SK-N-SH treated with all-trans-retinoic acid at 6 μM for 48 hours (cell line): ENCODE measurements around the gene ROPN1L.

Experiments
- ATAC-seq: fragments of 200-7000 bp; cut with Tn5 transposase; 3 replicates; pipeline ENCODE4 v1.9.1; 2020; ENCODE audit warnings: mild to moderate bottlenecking, moderate library complexity
- ARNTL ChIP-seq: fragments of 450-650 bp; formaldehyde crosslinking; IDR thresholded peaks from 2 replicates; pipeline ENCODE4 v1.5.0; 2020; ENCODE audit warnings: low read depth, mild to moderate bottlenecking, moderate library complexity, borderline replicate concordance
- BACH2 ChIP-seq: fragments of 250-450 bp; sonication (Bioruptor Pico); IDR thresholded peaks from 2 replicates; pipeline ENCODE4 v1.9.0; 2021; ENCODE audit warnings: mild to moderate bottlenecking, borderline replicate concordance
- CSDC2 ChIP-seq: fragments of 250-450 bp; sonication (Bioruptor Pico); IDR thresholded peaks from 2 replicates; pipeline ENCODE4 v1.5.0; 2020; ENCODE audit warnings: mild to moderate bottlenecking, moderate library complexity
- CSRNP3 ChIP-seq: fragments of 250-450 bp; sonication (Bioruptor Pico); IDR thresholded peaks from 2 replicates; pipeline ENCODE4 v1.5.1; 2021; ENCODE audit warnings: mild to moderate bottlenecking, moderate library complexity
- ESRRG ChIP-seq: fragments of 250-450 bp; sonication (Bioruptor Pico); IDR thresholded peaks from 2 replicates; pipeline ENCODE4 v1.6.1; 2021; ENCODE audit warnings: mild to moderate bottlenecking
- GLIS3 ChIP-seq: fragments of 250-450 bp; sonication (Bioruptor Pico); IDR thresholded peaks from 2 replicates; pipeline ENCODE4 v1.5.0; 2020; ENCODE audit warnings: mild to moderate bottlenecking, moderate library complexity
- ISL1 ChIP-seq: fragments of 250-450 bp; sonication (Bioruptor Pico); IDR thresholded peaks from 2 replicates; pipeline ENCODE4 v2.1.2; 2022; ENCODE audit warnings: mild to moderate bottlenecking, moderate library complexity
- OSR1 ChIP-seq: fragments of 250-450 bp; sonication (Bioruptor Pico); IDR thresholded peaks from 2 replicates; pipeline ENCODE4 v1.8.0; 2022; ENCODE audit warnings: moderate library complexity, mild to moderate bottlenecking, inconsistent platforms
- PPARA ChIP-seq: fragments of 250-450 bp; sonication (Bioruptor Pico); IDR thresholded peaks from 2 replicates; pipeline ENCODE4 v1.5.0; 2020; ENCODE audit warnings: mild to moderate bottlenecking, borderline replicate concordance
- RARB ChIP-seq: fragments of 250-450 bp; sonication (Bioruptor Pico); IDR thresholded peaks from 2 replicates; pipeline ENCODE4 v1.8.0; 2021; ENCODE audit warnings: mild to moderate bottlenecking, moderate library complexity
- SNAI2 ChIP-seq: fragments of 250-450 bp; sonication (Bioruptor Pico); IDR thresholded peaks from 2 replicates; pipeline ENCODE4 v1.5.0; 2020; ENCODE audit warnings: mild to moderate bottlenecking, moderate library complexity
- TCF4 ChIP-seq: fragments of 250-450 bp; sonication (Bioruptor Pico); IDR thresholded peaks from 2 replicates; pipeline ENCODE4 v1.8.0; 2021; ENCODE audit warnings: mild to moderate bottlenecking, moderate library complexity, borderline replicate concordance
- TOX ChIP-seq: fragments of 250-450 bp; sonication (Bioruptor Pico); IDR thresholded peaks from 2 replicates; pipeline ENCODE4 v1.8.0; 2021; ENCODE audit warnings: mild to moderate bottlenecking, moderate library complexity, borderline replicate concordance
- ZC3H10 ChIP-seq: fragments of 250-450 bp; sonication (Bioruptor Pico); IDR thresholded peaks from 2 replicates; pipeline ENCODE4 v1.5.1; 2021; ENCODE audit warnings: mild to moderate bottlenecking, moderate library complexity
- ZFP3 ChIP-seq: fragments of 250-450 bp; sonication (Bioruptor Pico); IDR thresholded peaks from 2 replicates; pipeline ENCODE4 v1.5.0; 2020; ENCODE audit warnings: mild to moderate bottlenecking, moderate library complexity
- ZFP30 ChIP-seq: fragments of 450-650 bp; formaldehyde crosslinking; IDR thresholded peaks from 2 replicates; pipeline ENCODE4 v1.5.0; 2022; ENCODE audit warnings: mild to moderate bottlenecking, moderate library complexity
- ZNF565 ChIP-seq: fragments of 450-650 bp; formaldehyde crosslinking; conservative IDR thresholded peaks from 2 replicates; pipeline ENCODE4 v1.5.0; 2020; ENCODE audit warnings: low read depth, mild to moderate bottlenecking, moderate library complexity
- ZNF70 ChIP-seq: fragments of 450-650 bp; formaldehyde crosslinking; IDR thresholded peaks from 2 replicates; pipeline ENCODE4 v1.5.0; 2020; ENCODE audit warnings: mild to moderate bottlenecking, moderate library complexity
- ZNF8 ChIP-seq: fragments of 450-650 bp; formaldehyde crosslinking; IDR thresholded peaks from 2 replicates; pipeline ENCODE4 v1.5.0; 2020; ENCODE audit warnings: mild to moderate bottlenecking, moderate library complexity
- TF ChIP-seq, protein P1 (sequence below): fragments of 250-450 bp; sonication (Bioruptor Pico); IDR thresholded peaks from 2 replicates; pipeline ENCODE4 v1.5.1; 2020; ENCODE audit warnings: low read depth, mild to moderate bottlenecking, moderate library complexity
- TF ChIP-seq, protein P2 (sequence below): fragments of 250-450 bp; sonication (Bioruptor Pico); IDR thresholded peaks from 2 replicates; pipeline ENCODE4 v1.8.0; 2021; ENCODE audit warnings: low read depth, mild to moderate bottlenecking, moderate library complexity, borderline replicate concordance
- TF ChIP-seq, protein P3 (sequence below): fragments of 250-450 bp; sonication (Bioruptor Pico); IDR thresholded peaks from 2 replicates; pipeline ENCODE4 v1.8.0; 2020; ENCODE audit warnings: mild to moderate bottlenecking, moderate library complexity, borderline replicate concordance

Gene ROPN1L

DNA sequence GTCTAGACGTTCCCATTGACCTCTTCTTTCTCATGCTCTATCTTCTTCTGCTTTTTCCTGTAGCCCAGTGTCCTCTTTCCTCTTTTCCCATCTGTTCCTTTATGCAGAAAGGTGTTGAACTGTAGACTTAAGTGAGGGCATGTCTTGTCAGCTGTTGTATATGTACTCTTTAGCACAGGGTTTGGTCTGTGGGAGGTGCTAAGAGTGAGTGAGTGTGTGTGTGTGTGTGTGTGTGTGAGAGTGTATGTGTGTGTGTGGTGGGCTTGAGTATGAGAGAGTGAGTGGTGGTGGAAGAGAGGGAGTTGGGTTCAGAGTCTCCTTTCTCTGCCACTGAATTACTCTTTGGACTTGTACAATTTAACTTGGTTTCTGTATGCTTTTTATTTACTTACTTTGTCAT lies 10.3 kb upstream of the ROPN1L start:
- ATAC-seq = no peak
- TF ChIP-seq ARNTL (no peak), GLIS3 (CRISPR knock-in tag) (no peak), TOX (CRISPR knock-in tag) (no peak), PPARA (CRISPR knock-in tag) (no peak), ZC3H10 (CRISPR knock-in tag) (no peak), ZFP3 (CRISPR knock-in tag) (no peak), CSDC2 (no peak), CSRNP3 (no peak), ISL1 (CRISPR knock-in tag) (no peak)
- TF ChIP-seq, protein P1, sequence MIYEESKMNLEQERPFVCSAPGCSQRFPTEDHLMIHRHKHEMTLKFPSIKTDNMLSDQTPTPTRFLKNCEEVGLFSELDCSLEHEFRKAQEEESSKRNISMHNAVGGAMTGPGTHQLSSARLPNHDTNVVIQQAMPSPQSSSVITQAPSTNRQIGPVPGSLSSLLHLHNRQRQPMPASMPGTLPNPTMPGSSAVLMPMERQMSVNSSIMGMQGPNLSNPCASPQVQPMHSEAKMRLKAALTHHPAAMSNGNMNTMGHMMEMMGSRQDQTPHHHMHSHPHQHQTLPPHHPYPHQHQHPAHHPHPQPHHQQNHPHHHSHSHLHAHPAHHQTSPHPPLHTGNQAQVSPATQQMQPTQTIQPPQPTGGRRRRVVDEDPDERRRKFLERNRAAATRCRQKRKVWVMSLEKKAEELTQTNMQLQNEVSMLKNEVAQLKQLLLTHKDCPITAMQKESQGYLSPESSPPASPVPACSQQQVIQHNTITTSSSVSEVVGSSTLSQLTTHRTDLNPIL (CRISPR knock-in tag) = no peak

DNA sequence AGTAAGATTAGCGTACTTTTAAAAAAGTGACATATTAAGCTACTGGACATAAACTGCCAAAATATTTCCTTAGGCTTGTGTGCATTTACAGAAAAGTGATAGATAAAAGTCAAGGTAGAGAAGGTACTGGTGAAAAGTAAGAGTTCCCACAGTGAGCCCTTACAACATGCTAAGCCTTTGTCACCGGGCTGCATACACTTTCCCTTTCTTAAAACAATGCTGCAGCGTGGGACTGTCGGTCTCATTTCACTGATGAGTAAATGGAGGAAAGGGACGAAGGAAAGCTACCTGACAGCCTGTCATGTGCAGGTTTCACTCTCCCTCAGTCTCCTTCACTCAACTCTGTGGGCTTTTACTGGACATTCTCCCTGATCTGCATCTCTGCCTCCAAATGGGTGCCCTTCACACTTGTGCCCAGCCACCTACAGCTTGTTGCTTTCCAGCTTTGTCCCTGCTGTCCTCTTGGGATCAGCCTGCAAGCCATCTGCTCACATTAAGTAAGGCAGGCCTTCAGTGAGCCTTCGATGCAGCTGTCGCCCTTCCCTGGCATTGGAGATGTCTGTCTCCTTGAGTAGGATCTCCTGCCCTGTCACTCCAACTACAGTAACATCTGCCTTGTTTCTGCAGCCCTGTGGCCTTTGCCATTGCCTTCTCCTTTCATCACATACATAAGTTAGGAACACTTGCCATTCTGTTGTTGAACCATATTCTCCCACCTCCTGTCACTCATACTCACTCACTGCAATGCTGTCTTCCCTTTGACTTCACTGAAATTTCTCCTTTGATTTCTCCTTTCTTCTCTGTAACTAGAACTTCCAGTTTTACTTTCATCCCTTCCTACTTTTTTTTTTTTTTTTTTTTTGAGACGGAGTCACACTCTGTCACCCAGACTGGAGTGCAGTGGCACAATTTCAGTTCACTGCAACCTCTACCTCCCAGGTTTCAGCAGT lies 9.3 kb upstream of the ROPN1L start:
- no peak for ATAC-seq
- TF ChIP-seq ZFP30 (no peak), ZC3H10 (CRISPR knock-in tag) (no peak), OSR1 (no peak), CSRNP3 (no peak), TOX (CRISPR knock-in tag) (no peak), ZNF8 (CRISPR knock-in tag) (no peak), ZNF70 (CRISPR knock-in tag) (no peak), BACH2 (CRISPR knock-in tag) (no peak), ARNTL (no peak), SNAI2 (CRISPR knock-in tag) (no peak), TCF4 (CRISPR knock-in tag) (no peak), ISL1 (CRISPR knock-in tag) (no peak), GLIS3 (CRISPR knock-in tag) (no peak), ZNF565 (CRISPR knock-in tag) (no peak)

GRCh38 chr5:10434392-10434791 lies 7.3 kb upstream of the ROPN1L start:
- no peak for ATAC-seq
- no peak for TF ChIP-seq ZC3H10 (CRISPR knock-in tag)
- TF ChIP-seq ZNF70 (CRISPR knock-in tag) = no peak
- TF ChIP-seq, protein P1 (CRISPR knock-in tag) = no peak
- no peak for TF ChIP-seq OSR1
- TF ChIP-seq BACH2 (CRISPR knock-in tag) = no peak
- TF ChIP-seq ZFP30 = no peak
- TF ChIP-seq, protein P2, sequence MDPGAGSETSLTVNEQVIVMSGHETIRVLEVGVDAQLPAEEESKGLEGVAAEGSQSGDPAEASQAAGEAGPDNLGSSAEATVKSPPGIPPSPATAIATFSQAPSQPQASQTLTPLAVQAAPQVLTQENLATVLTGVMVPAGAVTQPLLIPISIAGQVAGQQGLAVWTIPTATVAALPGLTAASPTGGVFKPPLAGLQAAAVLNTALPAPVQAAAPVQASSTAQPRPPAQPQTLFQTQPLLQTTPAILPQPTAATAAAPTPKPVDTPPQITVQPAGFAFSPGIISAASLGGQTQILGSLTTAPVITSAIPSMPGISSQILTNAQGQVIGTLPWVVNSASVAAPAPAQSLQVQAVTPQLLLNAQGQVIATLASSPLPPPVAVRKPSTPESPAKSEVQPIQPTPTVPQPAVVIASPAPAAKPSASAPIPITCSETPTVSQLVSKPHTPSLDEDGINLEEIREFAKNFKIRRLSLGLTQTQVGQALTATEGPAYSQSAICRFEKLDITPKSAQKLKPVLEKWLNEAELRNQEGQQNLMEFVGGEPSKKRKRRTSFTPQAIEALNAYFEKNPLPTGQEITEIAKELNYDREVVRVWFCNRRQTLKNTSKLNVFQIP (CRISPR knock-in tag) = no peak
- no peak for TF ChIP-seq ESRRG
- no peak for TF ChIP-seq CSRNP3
- TF ChIP-seq, protein P3, sequence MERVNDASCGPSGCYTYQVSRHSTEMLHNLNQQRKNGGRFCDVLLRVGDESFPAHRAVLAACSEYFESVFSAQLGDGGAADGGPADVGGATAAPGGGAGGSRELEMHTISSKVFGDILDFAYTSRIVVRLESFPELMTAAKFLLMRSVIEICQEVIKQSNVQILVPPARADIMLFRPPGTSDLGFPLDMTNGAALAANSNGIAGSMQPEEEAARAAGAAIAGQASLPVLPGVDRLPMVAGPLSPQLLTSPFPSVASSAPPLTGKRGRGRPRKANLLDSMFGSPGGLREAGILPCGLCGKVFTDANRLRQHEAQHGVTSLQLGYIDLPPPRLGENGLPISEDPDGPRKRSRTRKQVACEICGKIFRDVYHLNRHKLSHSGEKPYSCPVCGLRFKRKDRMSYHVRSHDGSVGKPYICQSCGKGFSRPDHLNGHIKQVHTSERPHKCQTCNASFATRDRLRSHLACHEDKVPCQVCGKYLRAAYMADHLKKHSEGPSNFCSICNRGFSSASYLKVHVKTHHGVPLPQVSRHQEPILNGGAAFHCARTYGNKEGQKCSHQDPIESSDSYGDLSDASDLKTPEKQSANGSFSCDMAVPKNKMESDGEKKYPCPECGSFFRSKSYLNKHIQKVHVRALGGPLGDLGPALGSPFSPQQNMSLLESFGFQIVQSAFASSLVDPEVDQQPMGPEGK (CRISPR knock-in tag) = no peak
- TF ChIP-seq TOX (CRISPR knock-in tag) = no peak
- TF ChIP-seq PPARA (CRISPR knock-in tag) = no peak
- no peak for TF ChIP-seq SNAI2 (CRISPR knock-in tag)
- TF ChIP-seq RARB = no peak
